HFF-Myc (cell line): ENCODE results near the gene AOC2.
"Not testable (repeated sequence)": the region's sequence is repeated elsewhere in the genome, so short reads cannot be mapped to it uniquely, and the experiment has no call there.

ENCODE experiments used
- DNase-seq: peaks from one replicate; pipeline ENCODE4 v3.0.0-alpha.2; 2011; ENCODE audit warnings: low read depth; ENCODE audit errors: extremely low read depth
- H3K4me3 ChIP-seq: replicated peaks from 2 replicates; pipeline ENCODE4 v1.5.1; 2011; ENCODE audit warnings: low read depth, mild to moderate bottlenecking, control low read depth, low read length
- TF ChIP-seq, protein P1 (sequence below): IDR thresholded peaks from 2 replicates; pipeline ENCODE4 v1.5.1; 2012; ENCODE audit warnings: mild to moderate bottlenecking, low read depth, low read length, control low read depth; ENCODE audit errors: missing control alignments

The AOC2 gene

GRCh38 chr17:42889809-42890208 lies 45.4 kb downstream of the AOC2 start:
- TF ChIP-seq, protein P1, sequence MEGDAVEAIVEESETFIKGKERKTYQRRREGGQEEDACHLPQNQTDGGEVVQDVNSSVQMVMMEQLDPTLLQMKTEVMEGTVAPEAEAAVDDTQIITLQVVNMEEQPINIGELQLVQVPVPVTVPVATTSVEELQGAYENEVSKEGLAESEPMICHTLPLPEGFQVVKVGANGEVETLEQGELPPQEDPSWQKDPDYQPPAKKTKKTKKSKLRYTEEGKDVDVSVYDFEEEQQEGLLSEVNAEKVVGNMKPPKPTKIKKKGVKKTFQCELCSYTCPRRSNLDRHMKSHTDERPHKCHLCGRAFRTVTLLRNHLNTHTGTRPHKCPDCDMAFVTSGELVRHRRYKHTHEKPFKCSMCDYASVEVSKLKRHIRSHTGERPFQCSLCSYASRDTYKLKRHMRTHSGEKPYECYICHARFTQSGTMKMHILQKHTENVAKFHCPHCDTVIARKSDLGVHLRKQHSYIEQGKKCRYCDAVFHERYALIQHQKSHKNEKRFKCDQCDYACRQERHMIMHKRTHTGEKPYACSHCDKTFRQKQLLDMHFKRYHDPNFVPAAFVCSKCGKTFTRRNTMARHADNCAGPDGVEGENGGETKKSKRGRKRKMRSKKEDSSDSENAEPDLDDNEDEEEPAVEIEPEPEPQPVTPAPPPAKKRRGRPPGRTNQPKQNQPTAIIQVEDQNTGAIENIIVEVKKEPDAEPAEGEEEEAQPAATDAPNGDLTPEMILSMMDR = no peak
- H3K4me3 ChIP-seq = no peak overlapping the region
- no peak for DNase-seq

GRCh38 chr17:42891539-42892152 lies 47.3 kb downstream of the AOC2 start:
- no peak for DNase-seq
- TF ChIP-seq, protein P1 = no peak
- H3K4me3 ChIP-seq = no peak overlapping the region

DNA sequence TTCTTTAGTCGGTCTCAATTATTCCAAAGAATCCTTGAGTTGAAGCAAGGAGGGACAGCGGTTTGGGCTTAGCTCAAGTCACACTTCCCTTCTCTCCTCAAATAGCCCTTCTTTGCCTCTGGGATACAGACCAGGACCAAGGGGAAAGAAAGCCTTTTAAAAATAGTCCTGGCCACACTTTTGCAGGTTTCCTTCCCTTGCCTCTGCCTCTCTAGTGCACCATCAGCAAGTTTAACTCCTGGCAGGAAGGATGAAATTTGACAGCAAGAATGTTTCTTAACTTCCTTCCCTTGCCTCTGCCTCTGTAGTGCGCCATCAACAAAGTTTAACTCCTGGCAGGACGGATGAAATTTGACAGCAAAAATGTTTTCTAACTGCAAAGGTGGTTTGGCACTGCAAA lies 49.0 kb downstream of the AOC2 start:
- no peak overlapping the region for H3K4me3 ChIP-seq
- TF ChIP-seq, protein P1 = no peak
- DNase-seq = no peak

- no peak for DNase-seq
Measured at GRCh38 chr17:42894283-42895184, 50.2 kb downstream of the AOC2 start.

DNA sequence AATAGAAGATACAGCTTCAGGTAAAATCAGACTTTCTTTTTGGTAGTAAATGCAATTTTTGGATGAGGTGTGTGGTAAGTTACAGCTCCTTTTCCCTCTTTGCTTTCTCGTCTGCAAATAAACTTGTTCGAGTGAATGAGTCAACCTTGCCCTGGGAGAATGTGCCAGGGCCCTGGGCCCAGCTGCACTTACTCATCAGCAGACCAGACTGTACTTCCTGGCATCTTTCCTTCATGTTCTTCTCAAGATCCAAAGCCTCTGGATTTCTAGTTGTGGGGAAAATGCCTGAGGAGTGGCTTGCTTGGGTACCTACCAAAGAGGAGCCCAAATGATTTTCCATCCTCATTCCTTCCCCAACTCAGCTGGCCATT lies 50.8 kb downstream of the AOC2 start:
- DNase-seq = peak; percentile 49
- TF ChIP-seq, protein P1 = no peak
- H3K4me3 ChIP-seq = no peak overlapping the region

More at GRCh38 chr17:42894283-42895184, 50.2 kb downstream of the AOC2 start:
- TF ChIP-seq, protein P1 = no peak
- no peak overlapping the region for H3K4me3 ChIP-seq

DNA sequence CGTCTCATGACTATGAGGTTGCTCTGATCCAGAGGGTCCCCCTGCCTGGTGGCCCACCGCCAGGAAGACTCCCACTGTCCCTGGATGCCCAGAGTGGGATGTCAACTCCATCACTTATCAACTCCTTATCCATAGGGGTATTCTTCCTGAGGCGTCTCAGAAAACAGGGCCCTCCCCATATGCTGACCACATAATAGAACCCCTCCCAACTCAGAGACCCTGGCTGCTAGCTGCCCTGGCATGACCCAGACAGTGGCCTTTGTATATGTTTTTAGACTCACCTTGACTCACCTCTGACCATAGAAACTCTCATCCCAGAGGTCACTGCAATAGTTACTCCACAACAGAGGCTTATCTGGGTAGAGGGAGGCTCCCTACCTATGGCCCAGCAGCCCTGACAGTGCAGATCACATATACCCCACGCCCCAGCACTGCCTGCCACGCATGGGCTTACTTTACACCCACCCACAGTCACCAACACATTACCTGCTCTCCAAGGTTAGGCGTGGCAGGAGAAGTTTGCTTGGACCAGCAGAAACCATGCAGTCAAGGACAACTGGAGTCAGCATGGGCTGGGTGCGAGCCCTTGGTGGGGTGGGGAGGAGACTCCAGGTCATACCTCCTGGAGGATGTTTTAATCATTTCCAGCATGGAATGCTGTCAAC lies 53.9 kb downstream of the AOC2 start:
- TF ChIP-seq, protein P1 = no peak
- no peak overlapping the region for H3K4me3 ChIP-seq
- DNase-seq = no peak

DNA sequence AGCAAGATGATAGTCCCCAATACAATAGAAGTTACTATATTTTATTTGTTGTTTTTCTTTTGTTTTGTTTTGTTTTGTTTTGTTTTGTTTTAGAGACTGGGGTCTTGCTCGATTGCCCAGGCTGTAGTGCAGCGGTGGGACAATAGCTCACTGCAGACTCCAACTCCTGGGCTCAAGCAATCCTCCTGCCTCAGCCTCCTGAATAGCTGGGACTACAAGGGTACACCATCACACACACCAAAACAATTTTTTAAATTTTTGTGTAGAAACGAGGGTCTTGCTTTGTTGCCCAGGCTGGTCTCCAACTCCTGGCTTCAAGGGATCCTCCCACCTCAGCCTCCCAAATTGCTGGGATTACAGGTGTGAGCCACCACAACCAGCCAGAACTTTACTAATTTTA lies 55.6 kb downstream of the AOC2 start:
- H3K4me3 ChIP-seq, DNase-seq: not testable (repeated sequence)
